ENCODE data around the gene LY6G6D. TPM values are rescaled to one million over a fixed set of nuclear protein-coding genes. Genes with fewer than 3 reads are reported as not detected.
A peak's percentile ranks its signal among the peaks of the same experiment; 100 is the strongest.

Gene LY6G6D
- total RNA-seq, 1 experiment from 2014 or later = not detected

DNA sequence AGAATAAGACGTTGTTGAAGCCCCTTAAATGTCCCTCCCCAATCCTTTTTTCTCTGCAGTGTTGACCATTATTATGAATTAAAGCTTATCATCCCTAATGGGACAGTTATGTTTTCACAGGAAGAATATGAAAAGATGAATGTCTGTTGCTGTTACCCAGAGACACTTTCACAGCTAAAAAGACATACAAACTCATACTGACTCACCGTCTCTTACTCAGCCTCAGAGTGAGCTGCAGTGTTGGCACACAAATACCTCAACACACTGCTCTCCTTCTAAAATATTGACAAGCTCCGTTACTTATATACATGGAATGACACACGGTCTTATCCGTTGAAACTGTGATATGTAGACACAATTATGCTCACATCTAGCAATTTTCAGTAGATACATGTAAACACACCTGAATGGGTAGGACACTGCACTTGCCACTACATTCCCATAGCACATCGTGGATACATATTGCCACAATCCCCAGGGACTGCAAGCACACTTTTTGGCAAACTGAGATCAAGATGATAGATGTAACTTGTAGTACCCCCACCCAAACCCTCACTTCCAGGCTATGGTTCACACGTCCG lies 37.7 kb downstream of the LY6G6D start:
- no peak overlapping the region for H3K4me2 ChIP-seq (ENCODE audit: insufficient read depth, insufficient read length, low read length)
- no peak for DNase-seq
- H3K23ac ChIP-seq (ENCODE audit: insufficient read length, low read depth, low read length) = no peak overlapping the region
- H3K9me3 ChIP-seq (ENCODE audit: control insufficient read depth, low read depth, low read length) = no peaks in the 10 kb centered on the region
- no peak overlapping the region for H3K9ac ChIP-seq (ENCODE audit: extremely low read depth, insufficient read length, low read length)
- H3K27me3 Mint-ChIP-seq (ENCODE audit: low read depth) = no peaks in the 10 kb centered on the region
- no peak overlapping the region for H3K4ac ChIP-seq (ENCODE audit: low read depth, low read length)
- TF ChIP-seq, protein P1, sequence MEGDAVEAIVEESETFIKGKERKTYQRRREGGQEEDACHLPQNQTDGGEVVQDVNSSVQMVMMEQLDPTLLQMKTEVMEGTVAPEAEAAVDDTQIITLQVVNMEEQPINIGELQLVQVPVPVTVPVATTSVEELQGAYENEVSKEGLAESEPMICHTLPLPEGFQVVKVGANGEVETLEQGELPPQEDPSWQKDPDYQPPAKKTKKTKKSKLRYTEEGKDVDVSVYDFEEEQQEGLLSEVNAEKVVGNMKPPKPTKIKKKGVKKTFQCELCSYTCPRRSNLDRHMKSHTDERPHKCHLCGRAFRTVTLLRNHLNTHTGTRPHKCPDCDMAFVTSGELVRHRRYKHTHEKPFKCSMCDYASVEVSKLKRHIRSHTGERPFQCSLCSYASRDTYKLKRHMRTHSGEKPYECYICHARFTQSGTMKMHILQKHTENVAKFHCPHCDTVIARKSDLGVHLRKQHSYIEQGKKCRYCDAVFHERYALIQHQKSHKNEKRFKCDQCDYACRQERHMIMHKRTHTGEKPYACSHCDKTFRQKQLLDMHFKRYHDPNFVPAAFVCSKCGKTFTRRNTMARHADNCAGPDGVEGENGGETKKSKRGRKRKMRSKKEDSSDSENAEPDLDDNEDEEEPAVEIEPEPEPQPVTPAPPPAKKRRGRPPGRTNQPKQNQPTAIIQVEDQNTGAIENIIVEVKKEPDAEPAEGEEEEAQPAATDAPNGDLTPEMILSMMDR (conservative IDR thresholded peaks at IDR 0.05) = no peak
- no peak overlapping the region for H4K5ac ChIP-seq (ENCODE audit: insufficient read length, low read depth, low read length)
- H3K79me1 ChIP-seq (ENCODE audit: insufficient read depth, low read depth, low read length, poor library complexity, severe bottlenecking) = no peaks in the 10 kb centered on the region
- no peak overlapping the region for H2BK12ac ChIP-seq (ENCODE audit: insufficient read length, low read depth, low read length)
- H3K27me3 ChIP-seq (ENCODE audit: insufficient read depth, low read length) = no peaks in the 10 kb centered on the region
- H3K23me2 ChIP-seq (ENCODE audit: insufficient read length, low read depth, low read length, poor library complexity, severe bottlenecking) = no peaks in the 10 kb centered on the region
- H3K27ac ChIP-seq (ENCODE audit: insufficient read length, low read depth, low read length) = no peak overlapping the region
- no peak overlapping the region for H3K18ac ChIP-seq (ENCODE audit: insufficient read length, low read depth, low read length)
- H3K14ac ChIP-seq (ENCODE audit: insufficient read depth, low read length) = no peak overlapping the region
- H3K36me3 Mint-ChIP-seq (ENCODE audit: insufficient read depth in 1 of 3, low read depth in 3 of 3) = peaks cover 3 to 12% (median 8%) of the 10 kb centered on the region in 3 experiments; a peak in 6 of 7 replicates
- no peak overlapping the region for H2BK20ac ChIP-seq (ENCODE audit: low read depth, low read length, poor library complexity, severe bottlenecking)
- no peak overlapping the region for H2AFZ ChIP-seq (ENCODE audit: low read length)
- H2AK5ac ChIP-seq (ENCODE audit: insufficient read length, low read length) = no peak overlapping the region
- no peaks in the 10 kb centered on the region for H3K9me3 Mint-ChIP-seq
- no peaks in the 10 kb centered on the region for H3K4me1 Mint-ChIP-seq
- H4K91ac ChIP-seq (ENCODE audit: insufficient read length, low read depth, low read length) = no peak overlapping the region
- no peak overlapping the region for H4K8ac ChIP-seq (replicated peaks; ENCODE audit: insufficient read length, low read depth, low read length)
- H2BK5ac ChIP-seq (ENCODE audit: insufficient read length, low read length) = no peak overlapping the region
- no peaks in the 10 kb centered on the region for H3K4me1 ChIP-seq (ENCODE audit: insufficient read depth, low read length)
- H4K20me1 ChIP-seq (ENCODE audit: control insufficient read depth, insufficient read depth, insufficient read length) = no peaks in the 10 kb centered on the region
- H3T11ph ChIP-seq (ENCODE audit: low read length) = no peak overlapping the region
- H3K79me2 ChIP-seq (ENCODE audit: insufficient read depth, low read length) = no peaks in the 10 kb centered on the region
- no peak overlapping the region for H3K4me3 Mint-ChIP-seq
- H2BK120ac ChIP-seq (ENCODE audit: low read depth, low read length, poor library complexity, severe bottlenecking) = no peak overlapping the region
- WGBS (ENCODE audit: extremely low coverage, insufficient read length, low lambda C conversion rate) = no CpG with 5 or more reads among the region's 8 CpGs
- H2BK15ac ChIP-seq (ENCODE audit: low read depth, low read length) = no peak overlapping the region
- peak overlapping the region in 1 of 3 experiments; percentile 61; a peak in 2 of 7 replicates for H3K27ac Mint-ChIP-seq
- no peak overlapping the region for H3K56ac ChIP-seq (ENCODE audit: insufficient read length, low read depth, low read length)
